Measurements from ENCODE around the gene SECISBP2. TPM values are rescaled to one million over a fixed set of nuclear protein-coding genes. Genes with fewer than 3 reads are reported as not detected.

Gene SECISBP2
- total and polyA plus RNA-seq, 11 donors = 13.0 to 27.5 (median 15.5) TPM

DNA sequence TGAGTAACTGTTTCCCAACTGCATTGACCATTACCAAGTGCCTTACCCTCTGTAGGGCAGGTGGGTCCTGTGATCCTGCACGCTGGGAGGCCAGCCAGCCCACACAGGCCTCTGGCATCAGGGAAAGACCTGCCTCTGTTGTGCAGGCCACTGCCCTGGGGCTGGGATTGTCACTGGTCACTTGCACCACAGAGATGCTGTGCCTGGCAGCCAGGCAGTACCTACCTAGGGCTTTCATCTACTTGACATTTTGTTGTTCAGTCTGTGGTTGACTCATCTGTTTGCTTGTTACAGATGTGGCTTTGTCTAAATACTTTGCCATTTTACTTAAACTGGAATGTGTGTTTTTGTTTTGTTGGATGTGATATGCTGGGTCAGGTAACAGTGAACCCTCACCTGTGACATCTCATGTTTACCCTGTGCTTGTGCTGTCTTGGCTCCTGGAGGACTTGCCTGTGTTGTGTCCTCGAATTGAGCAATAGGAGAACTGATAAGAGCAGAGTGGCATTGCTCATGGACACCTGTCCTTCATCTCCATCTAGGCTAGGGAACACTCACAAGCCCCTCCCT lies 32.8 kb downstream of the SECISBP2 start:
- no peak for DNase-seq
- Histone ChIP-seq H3K4me1 (peaks cover 0 to 29% (median 7%) of the 10 kb centered on the region in 12 donors), H3K9me3 (no peaks in the 10 kb centered on the region), H3K36me3 (peaks cover 0 to 100% (median 98%) of the 10 kb centered on the region in 9 donors), H3K4me3 (no peak overlapping the region), H3K27ac (peak overlapping the region in 1 of 12 donors; percentile 65), H3K27me3 (no peaks in the 10 kb centered on the region)
- TF ChIP-seq, protein P1, sequence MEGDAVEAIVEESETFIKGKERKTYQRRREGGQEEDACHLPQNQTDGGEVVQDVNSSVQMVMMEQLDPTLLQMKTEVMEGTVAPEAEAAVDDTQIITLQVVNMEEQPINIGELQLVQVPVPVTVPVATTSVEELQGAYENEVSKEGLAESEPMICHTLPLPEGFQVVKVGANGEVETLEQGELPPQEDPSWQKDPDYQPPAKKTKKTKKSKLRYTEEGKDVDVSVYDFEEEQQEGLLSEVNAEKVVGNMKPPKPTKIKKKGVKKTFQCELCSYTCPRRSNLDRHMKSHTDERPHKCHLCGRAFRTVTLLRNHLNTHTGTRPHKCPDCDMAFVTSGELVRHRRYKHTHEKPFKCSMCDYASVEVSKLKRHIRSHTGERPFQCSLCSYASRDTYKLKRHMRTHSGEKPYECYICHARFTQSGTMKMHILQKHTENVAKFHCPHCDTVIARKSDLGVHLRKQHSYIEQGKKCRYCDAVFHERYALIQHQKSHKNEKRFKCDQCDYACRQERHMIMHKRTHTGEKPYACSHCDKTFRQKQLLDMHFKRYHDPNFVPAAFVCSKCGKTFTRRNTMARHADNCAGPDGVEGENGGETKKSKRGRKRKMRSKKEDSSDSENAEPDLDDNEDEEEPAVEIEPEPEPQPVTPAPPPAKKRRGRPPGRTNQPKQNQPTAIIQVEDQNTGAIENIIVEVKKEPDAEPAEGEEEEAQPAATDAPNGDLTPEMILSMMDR (IDR thresholded peaks at IDR 0.05) = no peak
- TF ChIP-seq POLR2A (IDR thresholded peaks at IDR 0.05) = no peak
- intact Hi-C loops (cut with DNase I) = loop anchor here in 2 of 10 donors (10.0 kb wide), 1 partner anchor 194 kb away; no protein-coding TSS in a partner anchor
- 66 to 85% (median 72%) methylated on average over 2 of the region's 2 CpGs for WGBS, 4 donors
- peak in 1 of 4 donors; percentile 24 for ATAC-seq

GRCh38 chr9:89351584-89352300 lies 33.4 kb downstream of the SECISBP2 start:
- Histone ChIP-seq H3K27ac (peak overlapping the region in 1 of 12 donors; percentile 65), H3K4me3 (no peak overlapping the region), H3K9me3 (no peaks in the 10 kb centered on the region), H3K4me1 (peaks cover 0 to 29% (median 7%) of the 10 kb centered on the region in 12 donors), H3K36me3 (peaks cover 0 to 100% (median 98%) of the 10 kb centered on the region in 9 donors), H3K27me3 (no peaks in the 10 kb centered on the region)
- intact Hi-C loops (cut with DNase I) = loop anchor here in 2 of 10 donors (10.0 kb wide), 1 partner anchor 193 kb away; no protein-coding TSS in a partner anchor
- DNase-seq (no peak), ATAC-seq (no peak)
- no peak for TF ChIP-seq POLR2A (IDR thresholded peaks at IDR 0.05)
- TF ChIP-seq, protein P1 (IDR thresholded peaks at IDR 0.05) = no peak
- 74 to 90% (median 78%) methylated on average over 4 to 6 of the region's 6 CpGs for WGBS, 4 donors

DNA sequence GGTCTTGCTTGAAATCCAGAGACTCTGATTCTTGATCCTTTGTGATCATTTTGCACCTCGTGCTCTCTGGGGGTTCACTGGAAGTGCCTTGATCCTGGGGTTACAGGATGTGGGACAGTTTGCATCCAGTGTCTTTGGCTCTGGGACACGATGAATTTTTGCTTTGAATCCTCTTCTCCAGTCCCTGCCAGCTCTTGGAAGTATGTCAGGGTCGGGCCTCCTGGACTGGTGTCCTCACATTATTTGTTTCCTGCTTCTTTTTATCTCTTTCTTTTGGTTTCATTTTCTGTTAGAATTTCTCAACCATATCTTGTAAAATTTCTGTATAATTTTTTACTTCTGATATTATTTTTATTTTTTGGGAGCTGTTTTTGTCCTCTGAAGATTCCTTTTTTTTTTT lies 34.2 kb downstream of the SECISBP2 start:
- DNase-seq = no peak
- no peak overlapping the region for H3K4me3 ChIP-seq
- no peaks in the 10 kb centered on the region for H3K9me3 ChIP-seq
- H3K27ac ChIP-seq = peak overlapping the region in 1 of 12 donors; percentile 65
- peaks cover 0 to 29% (median 7%) of the 10 kb centered on the region in 12 donors for H3K4me1 ChIP-seq
- H3K27me3 ChIP-seq = no peaks in the 10 kb centered on the region
- intact Hi-C loops (cut with DNase I) = loop anchor here in 2 of 10 donors (10.0 kb wide), 1 partner anchor 192 kb away; no protein-coding TSS in a partner anchor
- ATAC-seq = no peak
- H3K36me3 ChIP-seq = peaks cover 0 to 100% (median 98%) of the 10 kb centered on the region in 9 donors
- WGBS, 4 donors = 56 to 66% (median 61%) methylated on average over 3 of the region's 3 CpGs
- TF ChIP-seq, protein P1 (IDR thresholded peaks at IDR 0.05) = no peak
- no peak for TF ChIP-seq POLR2A (IDR thresholded peaks at IDR 0.05)

Measured in heart left ventricle (tissue), 16 donors.